ENCODE measurements around the gene MTMR11.

MTMR11 gene

DNA sequence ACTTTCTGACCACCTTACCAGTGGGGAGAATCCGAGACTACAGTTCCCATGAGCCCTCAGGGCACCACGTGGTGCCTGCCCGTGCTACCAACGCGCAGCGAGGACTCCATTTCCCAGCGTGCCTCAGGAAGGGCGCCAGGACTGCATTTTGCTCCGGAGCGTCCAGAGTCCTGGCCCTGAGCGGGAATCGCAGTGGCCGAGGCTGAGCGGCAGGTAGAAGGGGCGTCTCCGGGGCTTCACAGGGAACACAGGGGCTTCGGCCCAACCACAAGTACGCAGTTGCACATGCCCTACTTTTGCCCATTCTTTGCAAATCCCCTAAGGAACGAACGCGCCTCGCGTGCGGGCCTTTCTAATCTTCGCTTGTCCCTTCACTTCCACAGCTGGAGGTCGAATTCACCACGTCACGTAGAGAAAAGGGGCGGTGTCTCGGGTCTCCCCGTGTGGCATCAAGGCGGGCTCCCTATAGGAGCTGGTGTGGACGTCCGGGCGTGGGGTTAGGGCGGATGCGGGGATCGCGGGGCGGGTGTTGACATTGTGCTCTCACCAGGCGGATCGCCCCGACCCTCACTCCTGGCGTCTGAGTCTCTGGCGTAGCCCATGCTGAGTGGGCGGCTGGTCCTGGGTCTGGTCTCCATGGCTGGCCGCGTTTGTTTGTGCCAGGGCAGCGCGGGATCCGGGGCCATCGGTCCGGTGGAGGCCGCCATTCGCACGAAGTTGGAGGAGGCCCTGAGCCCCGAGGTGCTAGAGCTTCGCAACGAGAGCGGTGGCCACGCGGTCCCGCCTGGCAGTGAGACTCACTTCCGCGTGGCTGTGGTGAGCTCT lies 37.0 kb downstream of the MTMR11 start, which contains the start of gene BOLA1:
TSS of gene BOLA1 (plus strand) at position 109 of the 825 bp plus-strand sequence. CDS start at position 601, 492 bp downstream.
- Histone ChIP-seq H3K27ac (ENCODE audit: low read length) (peak within 1 kb of the TSS; percentile 84), H3K4me3 (ENCODE audit: low read depth in 1 of 2, low read length in 2 of 2) (peak within 1 kb of the TSS; percentile 65 to 87; a peak in 3 of 4 replicates), H3K36me3 (ENCODE audit: insufficient read depth, low read length) (peaks cover 23% of the 10 kb centered on the region), H2AFZ (ENCODE audit: low read depth, low read length) (peak within 1 kb of the TSS; percentile 91), H3K9ac (ENCODE audit: low read depth, low read length) (peak within 1 kb of the TSS; percentile 81), H3K9me3 (ENCODE audit: insufficient read depth, low read length, severe bottlenecking) (no peaks in the 10 kb centered on the region), H3K79me2 (ENCODE audit: insufficient read depth, low read length) (peaks cover 12% of the 10 kb centered on the region), H3K27me3 (ENCODE audit: insufficient read depth, low read length, poor library complexity) (no peaks in the 10 kb centered on the region), H4K20me1 (ENCODE audit: insufficient read depth, low read length) (no peaks in the 10 kb centered on the region), H3K4me2 (ENCODE audit: insufficient read depth, low read length) (peak within 1 kb of the TSS; percentile 73), H3K4me1 (ENCODE audit: insufficient read depth, low read length) (peaks cover 23% of the 10 kb centered on the region)
- ATAC-seq (ENCODE audit: insufficient read depth, low read depth): peak; percentile 100
- TF ChIP-seq, protein P1, sequence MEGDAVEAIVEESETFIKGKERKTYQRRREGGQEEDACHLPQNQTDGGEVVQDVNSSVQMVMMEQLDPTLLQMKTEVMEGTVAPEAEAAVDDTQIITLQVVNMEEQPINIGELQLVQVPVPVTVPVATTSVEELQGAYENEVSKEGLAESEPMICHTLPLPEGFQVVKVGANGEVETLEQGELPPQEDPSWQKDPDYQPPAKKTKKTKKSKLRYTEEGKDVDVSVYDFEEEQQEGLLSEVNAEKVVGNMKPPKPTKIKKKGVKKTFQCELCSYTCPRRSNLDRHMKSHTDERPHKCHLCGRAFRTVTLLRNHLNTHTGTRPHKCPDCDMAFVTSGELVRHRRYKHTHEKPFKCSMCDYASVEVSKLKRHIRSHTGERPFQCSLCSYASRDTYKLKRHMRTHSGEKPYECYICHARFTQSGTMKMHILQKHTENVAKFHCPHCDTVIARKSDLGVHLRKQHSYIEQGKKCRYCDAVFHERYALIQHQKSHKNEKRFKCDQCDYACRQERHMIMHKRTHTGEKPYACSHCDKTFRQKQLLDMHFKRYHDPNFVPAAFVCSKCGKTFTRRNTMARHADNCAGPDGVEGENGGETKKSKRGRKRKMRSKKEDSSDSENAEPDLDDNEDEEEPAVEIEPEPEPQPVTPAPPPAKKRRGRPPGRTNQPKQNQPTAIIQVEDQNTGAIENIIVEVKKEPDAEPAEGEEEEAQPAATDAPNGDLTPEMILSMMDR (IDR thresholded peaks at IDR 0.05; ENCODE audit: borderline replicate concordance, extremely low read depth, low read length, poor library complexity, severe bottlenecking): no peak
- no peak for TF ChIP-seq EZH2 (IDR thresholded peaks at IDR 0.05; ENCODE audit: borderline replicate concordance, low read depth, low read length, severe bottlenecking)
- peak; percentile 89 for DNase-seq

DNA sequence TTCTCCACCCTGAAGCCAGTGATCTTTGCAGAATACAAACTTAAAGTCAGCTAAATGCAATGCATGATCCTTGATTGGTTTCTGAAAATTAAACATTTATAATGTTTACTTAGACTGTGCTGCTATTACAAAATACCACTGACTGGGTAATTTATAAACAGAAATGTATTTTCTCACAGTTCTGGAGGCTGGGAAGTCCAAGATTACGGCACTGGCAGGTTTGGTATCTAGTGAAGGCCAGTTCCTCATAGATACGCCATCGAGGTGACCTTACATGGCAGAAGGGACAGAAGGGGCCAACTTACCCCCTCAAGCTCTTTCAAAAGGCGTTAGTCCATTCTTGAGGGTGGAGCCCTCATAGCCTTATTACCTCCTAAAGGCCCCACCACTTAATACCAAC lies 40.1 kb downstream of the MTMR11 start:
- Histone ChIP-seq H3K27me3 (ENCODE audit: insufficient read depth, low read length, poor library complexity) (no peaks in the 10 kb centered on the region), H3K4me3 (ENCODE audit: low read depth in 1 of 2, low read length in 2 of 2) (no peak overlapping the region), H3K27ac (ENCODE audit: low read length) (no peak overlapping the region), H3K4me1 (ENCODE audit: insufficient read depth, low read length) (peaks cover 23% of the 10 kb centered on the region), H3K9me3 (ENCODE audit: insufficient read depth, low read length, severe bottlenecking) (no peaks in the 10 kb centered on the region), H3K9ac (ENCODE audit: low read depth, low read length) (no peak overlapping the region), H3K4me2 (ENCODE audit: insufficient read depth, low read length) (no peak overlapping the region), H4K20me1 (ENCODE audit: insufficient read depth, low read length) (no peaks in the 10 kb centered on the region), H3K79me2 (ENCODE audit: insufficient read depth, low read length) (peaks cover 12% of the 10 kb centered on the region), H3K36me3 (ENCODE audit: insufficient read depth, low read length) (peaks cover 4% of the 10 kb centered on the region; the same call in 1 of the 2 replicates), H2AFZ (ENCODE audit: low read depth, low read length) (no peak overlapping the region)
- ATAC-seq (ENCODE audit: insufficient read depth, low read depth): no peak
- TF ChIP-seq, protein P1 (IDR thresholded peaks at IDR 0.05; ENCODE audit: borderline replicate concordance, extremely low read depth, low read length, poor library complexity, severe bottlenecking): no peak
- no peak for DNase-seq

DNA sequence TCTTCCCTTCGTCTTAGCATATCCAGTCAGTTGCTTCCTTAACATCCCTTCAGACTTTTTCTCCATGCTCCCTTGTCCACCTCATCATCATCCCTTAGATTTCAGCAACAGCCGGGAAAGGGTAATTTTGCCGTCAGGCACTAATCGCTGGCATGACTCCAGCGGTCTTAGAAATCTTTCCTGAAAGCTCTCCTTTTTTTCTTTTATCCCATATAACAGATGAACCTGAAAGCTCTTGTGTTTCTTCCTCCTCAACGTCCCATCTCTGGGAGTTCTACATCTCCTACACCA lies 47.7 kb downstream of the MTMR11 start:
- TF ChIP-seq, protein P1 (IDR thresholded peaks at IDR 0.05; ENCODE audit: borderline replicate concordance, extremely low read depth, low read length, poor library complexity, severe bottlenecking): no peak
- no peak for TF ChIP-seq EZH2 (IDR thresholded peaks at IDR 0.05; ENCODE audit: borderline replicate concordance, low read depth, low read length, severe bottlenecking)
- no peak overlapping the region for H3K9ac ChIP-seq (ENCODE audit: low read depth, low read length)
- H3K27me3 ChIP-seq (ENCODE audit: insufficient read depth, low read length, poor library complexity): no peaks in the 10 kb centered on the region
- DNase-seq (no peak), ATAC-seq (ENCODE audit: insufficient read depth, low read depth) (no peak)
- H4K20me1 ChIP-seq (ENCODE audit: insufficient read depth, low read length): no peaks in the 10 kb centered on the region
- no peaks in the 10 kb centered on the region for H3K4me1 ChIP-seq (ENCODE audit: insufficient read depth, low read length)
- H3K27ac ChIP-seq (ENCODE audit: low read length): no peak overlapping the region
- no peak overlapping the region for H3K4me2 ChIP-seq (ENCODE audit: insufficient read depth, low read length)
- no peaks in the 10 kb centered on the region for H3K9me3 ChIP-seq (ENCODE audit: insufficient read depth, low read length, severe bottlenecking)
- H3K36me3 ChIP-seq (ENCODE audit: insufficient read depth, low read length): no peaks in the 10 kb centered on the region
- H3K4me3 ChIP-seq (ENCODE audit: low read depth in 1 of 2, low read length in 2 of 2): no peak overlapping the region
- H2AFZ ChIP-seq (ENCODE audit: low read depth, low read length): no peak overlapping the region
- no peaks in the 10 kb centered on the region for H3K79me2 ChIP-seq (ENCODE audit: insufficient read depth, low read length)

Measured in DND-41 (cell line).